Upper lobe of right lung (tissue), 1 donor: ENCODE data around the gene NDST1. TPM values are rescaled to one million over a fixed set of nuclear protein-coding genes. Genes with fewer than 3 reads are reported as not detected.
A peak's percentile ranks its signal among the peaks of the same experiment; 100 is the strongest.

ENCODE experiments used
- ATAC-seq: fragments of 200-7000 bp; cut with Tn5 transposase; one replicate; pipeline ENCODE4 v1.9.1; 2020; ENCODE audit warnings: mild to moderate bottlenecking, moderate library complexity
- DNase-seq: peaks from one replicate; pipeline ENCODE4 v3.0.0-alpha.2; 2020
- H3K27ac ChIP-seq: fragments of 200-600 bp; one replicate; pipeline ENCODE4 v1.8.0; 2022
- H3K27me3 ChIP-seq: fragments of 200-600 bp; one replicate; pipeline ENCODE4 v1.8.0; 2022; ENCODE audit warnings: mild to moderate bottlenecking
- H3K36me3 ChIP-seq: fragments of 200-600 bp; one replicate; pipeline ENCODE4 v1.8.0; 2022
- H3K4me1 ChIP-seq: fragments of 200-600 bp; one replicate; pipeline ENCODE4 v1.8.0; 2022
- H3K4me3 ChIP-seq: fragments of 200-600 bp; one replicate; pipeline ENCODE4 v1.8.0; 2022; ENCODE audit warnings: mild to moderate bottlenecking
- H3K9me3 ChIP-seq: fragments of 200-600 bp; one replicate; pipeline ENCODE4 v1.8.0; 2022
- CTCF ChIP-seq: fragments of 200-600 bp; IDR thresholded peaks from one replicate; pipeline ENCODE4 v1.8.0; 2022; ENCODE audit warnings: antibody characterized with exemption
- intact Hi-C: fragments of 100-400 bp; cut with DNase I; formaldehyde crosslinking; loops from one replicate; pipeline ENCODE4 v1.11.0; 2022
- total RNA-seq: library from RNA; stranded (reverse); fragmentation: NEBNext Ultra II Directional; extraction: Animal tissue kit (Norgen Biotek cat#: 25700); gene quantifications from one replicate; pipeline ENCODE4 v1.2.1, GENCODE V29; 2021
- donor health status: DM: no; HTN: yes; CAD: no; lungs with severe emphysema.

Gene NDST1
- total RNA-seq, 1 donor from 2014 or later, result 143 TPM

DNA sequence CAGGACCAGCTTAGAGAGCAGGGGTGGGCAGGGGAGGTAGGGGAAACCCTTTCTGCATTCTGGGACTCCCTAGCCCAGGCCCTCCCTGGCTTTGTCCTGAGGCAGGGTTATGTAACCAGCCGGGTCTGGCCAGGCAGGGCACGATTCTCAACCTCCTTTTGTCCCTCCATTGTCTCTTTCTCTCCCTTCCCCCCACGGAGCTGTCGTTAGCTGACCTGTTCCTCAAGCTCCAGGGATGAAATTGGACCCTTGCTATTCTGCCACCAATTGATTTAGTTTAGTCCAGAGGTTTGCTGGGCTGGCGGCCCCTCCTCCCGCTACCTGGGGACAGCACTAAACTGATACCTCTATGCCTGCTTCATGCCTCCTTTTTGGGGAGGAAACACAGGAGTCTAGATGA lies 9.4 kb upstream of the NDST1 start:
- H3K36me3 ChIP-seq, result no peaks in the 10 kb centered on the region
- peak overlapping the region; percentile 69 for H3K27ac ChIP-seq
- no peak for TF ChIP-seq CTCF
- DNase-seq (no peak), ATAC-seq (no peak)
- H3K9me3 ChIP-seq, result no peaks in the 10 kb centered on the region
- no peaks in the 10 kb centered on the region for H3K27me3 ChIP-seq
- H3K4me3 ChIP-seq, result no peak overlapping the region
- peaks cover 74% of the 10 kb centered on the region for H3K4me1 ChIP-seq
- intact Hi-C loops, result no loop called here

- no peak for ATAC-seq
- no peak for DNase-seq
- Histone ChIP-seq H3K27ac (no peak overlapping the region), H3K9me3 (no peaks in the 10 kb centered on the region), H3K27me3 (no peaks in the 10 kb centered on the region), H3K4me1 (peaks cover 78% of the 10 kb centered on the region), H3K4me3 (no peak overlapping the region), H3K36me3 (no peaks in the 10 kb centered on the region)
- TF ChIP-seq CTCF, result no peak
- intact Hi-C loops, result no loop called here
These were observed 9.0 kb upstream of the NDST1 start for GRCh38 chr5:150498971-150499370.

GRCh38 chr5:150499437-150499956 lies 8.4 kb upstream of the NDST1 start:
- ATAC-seq, result no peak
- peaks cover 84% of the 10 kb centered on the region for H3K4me1 ChIP-seq
- intact Hi-C loops, result no loop called here
- no peaks in the 10 kb centered on the region for H3K9me3 ChIP-seq
- no peaks in the 10 kb centered on the region for H3K27me3 ChIP-seq
- TF ChIP-seq CTCF, result no peak
- no peak overlapping the region for H3K27ac ChIP-seq
- DNase-seq, result no peak
- no peaks in the 10 kb centered on the region for H3K36me3 ChIP-seq
- no peak overlapping the region for H3K4me3 ChIP-seq

DNA sequence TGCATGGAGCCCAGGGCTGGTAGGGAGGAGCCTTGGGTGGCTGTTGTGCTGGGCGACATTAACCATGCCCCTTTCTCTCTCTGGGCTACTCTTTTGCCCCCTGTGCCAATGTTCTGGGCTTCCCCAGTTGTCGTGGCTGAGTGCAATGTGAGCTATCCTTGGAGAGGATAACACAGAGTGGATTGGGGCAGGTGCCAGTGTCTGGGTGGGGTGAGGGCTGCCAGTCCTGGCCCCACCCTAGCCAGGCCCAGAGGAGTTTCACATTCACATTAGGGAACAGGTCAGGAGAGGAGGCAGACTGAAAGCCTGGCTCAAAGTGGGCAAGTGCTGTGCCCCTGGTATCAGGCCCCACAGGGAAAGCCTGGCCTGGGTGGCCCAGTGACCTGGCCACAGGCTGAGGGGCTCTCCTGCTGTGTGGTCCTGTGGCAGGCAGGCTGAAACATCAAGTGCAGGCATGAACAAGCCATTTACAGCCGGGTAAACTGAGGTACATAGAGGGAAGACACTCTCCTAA lies 7.5 kb upstream of the NDST1 start:
- DNase-seq (no peak), ATAC-seq (peak; percentile 9)
- TF ChIP-seq CTCF, result no peak
- Histone ChIP-seq H3K36me3 (no peaks in the 10 kb centered on the region), H3K4me3 (no peak overlapping the region), H3K27ac (peak overlapping the region; percentile 49), H3K9me3 (no peaks in the 10 kb centered on the region), H3K27me3 (no peaks in the 10 kb centered on the region), H3K4me1 (peaks cover 93% of the 10 kb centered on the region)
- intact Hi-C loops, result no loop called here

GRCh38 chr5:150500905-150501304 lies 7.0 kb upstream of the NDST1 start:
- Histone ChIP-seq H3K36me3 (no peaks in the 10 kb centered on the region), H3K27me3 (no peaks in the 10 kb centered on the region), H3K27ac (peak overlapping the region; percentile 49), H3K4me1 (peaks cover 96% of the 10 kb centered on the region), H3K9me3 (no peaks in the 10 kb centered on the region), H3K4me3 (no peak overlapping the region)
- intact Hi-C loops, result no loop called here
- TF ChIP-seq CTCF, result no peak
- no peak for ATAC-seq
- DNase-seq, result no peak

DNA sequence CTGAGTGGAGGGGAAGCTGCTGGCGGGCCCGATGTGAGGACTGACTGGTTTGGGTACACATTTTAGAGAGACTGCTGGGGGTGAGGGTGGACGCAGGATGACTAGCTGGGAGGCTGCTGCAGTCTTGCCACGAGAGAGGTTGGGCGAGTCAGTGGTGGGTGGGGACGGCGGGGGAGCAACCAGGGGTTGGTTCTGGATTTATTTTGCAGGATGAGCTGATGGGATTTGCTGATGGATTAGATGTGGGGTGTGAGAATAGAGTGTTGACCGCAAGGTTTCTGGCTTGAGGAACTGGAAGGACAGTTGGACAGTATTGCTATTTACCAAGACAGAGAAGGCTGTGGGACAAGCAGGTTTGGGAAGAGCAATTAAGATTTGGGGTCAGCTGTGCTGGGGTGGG lies 5.8 kb upstream of the NDST1 start:
- Histone ChIP-seq H3K36me3 (no peaks in the 10 kb centered on the region), H3K4me1 (peaks cover 96% of the 10 kb centered on the region), H3K27me3 (no peaks in the 10 kb centered on the region), H3K9me3 (no peaks in the 10 kb centered on the region), H3K27ac (no peak overlapping the region), H3K4me3 (no peak overlapping the region)
- no peak for ATAC-seq
- no peak for DNase-seq
- TF ChIP-seq CTCF, result no peak
- intact Hi-C loops, result no loop called here
